ENCODE measurements around the gene TRIM62.

GRCh38 chr1:33221385-33221758 is 39.5 kb upstream of the TRIM62 start:
- TF ChIP-seq POLR2A (IDR thresholded peaks at IDR 0.05; ENCODE audit: low read length): no peak
- no peak for TF ChIP-seq GATA1 (IDR thresholded peaks at IDR 0.05; ENCODE audit: low read depth, low read length)
